HG03571 (cell line): Measurements from ENCODE around the gene MAGI2.
"Not testable (repeated sequence)": the region's sequence is repeated elsewhere in the genome, so short reads cannot be mapped to it uniquely, and the experiment has no call there.

Experiments
- ATAC-seq: cut with Tn5 transposase; IDR thresholded peaks from one replicate; pipeline ENCODE4 v1.9.1; 2021; ENCODE audit not compliant: unreplicated experiment

The MAGI2 gene

DNA sequence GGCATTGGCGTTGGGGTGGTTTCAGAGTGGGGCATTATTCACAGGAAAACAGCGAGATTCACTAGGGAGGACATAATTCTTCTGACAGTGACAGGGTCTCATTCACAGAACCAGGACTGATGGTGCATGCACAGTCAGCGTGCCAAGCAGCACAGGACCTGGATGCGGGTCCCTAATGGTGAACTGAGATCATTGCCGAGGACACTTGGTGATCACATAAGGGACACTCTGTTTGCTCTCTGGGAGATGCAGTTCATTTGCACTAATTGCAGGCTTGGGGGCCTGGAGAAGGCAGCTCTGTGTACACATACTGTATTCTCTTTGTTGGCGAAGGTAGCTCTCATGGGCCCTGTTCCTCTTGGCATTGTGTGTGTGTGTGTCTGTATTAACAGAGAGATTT, 938.8 kb downstream of the MAGI2 start:
- no peak for ATAC-seq

DNA sequence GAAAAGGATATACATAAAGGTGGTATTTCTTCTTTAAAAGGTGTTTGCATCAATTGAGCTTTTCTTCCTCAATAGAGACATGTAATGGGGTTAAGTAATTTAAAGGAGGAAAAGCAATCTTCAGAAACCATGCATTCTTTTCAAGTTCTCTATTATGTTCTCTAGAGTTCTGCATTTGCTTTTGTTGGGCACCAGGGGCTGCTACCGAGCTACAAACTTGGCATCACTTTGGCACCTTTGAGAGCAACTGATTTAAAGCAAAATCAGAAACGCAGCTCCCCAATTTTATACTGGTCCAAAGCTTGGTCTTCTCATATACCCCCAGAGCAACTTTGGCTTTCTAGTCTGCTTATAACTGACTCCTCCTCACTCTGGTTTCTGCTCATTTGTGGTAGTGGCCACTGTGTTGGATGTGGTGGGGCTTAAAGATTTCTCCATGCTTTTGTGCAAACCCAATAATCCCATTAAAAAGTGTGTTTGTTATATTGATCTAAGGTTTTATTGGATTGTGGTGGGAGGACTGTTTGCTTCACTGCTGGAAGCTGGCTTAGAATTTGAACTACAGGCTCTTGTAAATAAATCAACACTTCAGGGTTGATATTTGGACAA, 942.8 kb downstream of the MAGI2 start:
- no peak for ATAC-seq

DNA sequence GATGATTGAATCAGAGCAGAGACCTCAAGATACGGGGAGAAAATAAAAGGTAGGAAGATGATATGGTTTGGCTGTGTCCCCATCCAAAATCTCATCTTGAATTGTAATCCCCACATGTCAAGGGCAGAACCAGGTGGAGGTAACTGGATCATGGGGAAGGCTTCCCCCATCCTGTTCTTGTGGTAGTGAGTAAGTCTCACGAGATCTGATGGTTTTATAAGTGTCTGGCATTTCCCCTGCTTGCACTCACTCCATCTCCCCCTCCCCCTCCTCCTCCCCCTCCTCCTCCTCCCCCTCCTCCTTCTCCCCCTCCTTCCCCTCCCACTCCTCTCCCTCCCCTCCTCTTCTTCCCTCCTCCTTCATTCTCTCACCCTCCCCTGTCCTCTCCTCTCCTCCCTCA, 950.2 kb downstream of the MAGI2 start:
- not testable (repeated sequence) for ATAC-seq

DNA sequence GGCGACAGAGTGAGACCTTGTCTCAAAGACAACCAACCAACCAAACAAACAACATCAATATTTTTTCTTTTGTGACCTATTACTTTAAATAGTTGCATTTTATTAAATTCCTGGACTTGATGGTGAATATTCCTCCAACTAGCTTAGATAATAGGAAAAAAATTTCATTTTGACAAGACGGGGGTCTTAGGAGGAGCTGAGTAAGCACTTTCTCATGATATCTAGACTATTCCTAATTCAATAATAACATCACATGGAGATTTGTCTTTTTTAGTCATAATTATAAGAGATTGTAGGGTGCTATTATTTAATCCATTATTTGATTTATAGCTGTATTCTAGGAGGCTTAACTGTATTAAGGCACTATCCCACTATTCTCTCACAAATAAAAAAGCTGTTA, 952.4 kb downstream of the MAGI2 start:
- no peak for ATAC-seq

DNA sequence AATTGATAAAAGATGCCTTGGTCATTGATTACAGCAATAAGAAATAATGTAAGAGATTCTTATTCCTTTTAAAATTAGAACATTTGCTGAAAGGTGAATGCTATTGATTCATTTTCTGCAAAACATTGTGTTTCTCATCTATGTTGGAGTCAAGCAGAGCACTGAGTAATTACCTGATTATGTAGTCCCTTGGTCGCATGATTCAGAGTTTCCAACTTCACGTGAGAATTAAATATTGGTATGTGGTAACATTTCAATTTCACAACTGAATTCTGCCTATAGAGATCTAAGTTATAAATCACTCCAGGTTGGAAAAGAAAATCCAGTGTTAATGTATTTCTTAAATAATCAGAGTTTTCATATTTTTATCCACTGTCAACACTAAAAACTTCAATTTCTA, 953.5 kb downstream of the MAGI2 start:
- ATAC-seq, result no peak

DNA sequence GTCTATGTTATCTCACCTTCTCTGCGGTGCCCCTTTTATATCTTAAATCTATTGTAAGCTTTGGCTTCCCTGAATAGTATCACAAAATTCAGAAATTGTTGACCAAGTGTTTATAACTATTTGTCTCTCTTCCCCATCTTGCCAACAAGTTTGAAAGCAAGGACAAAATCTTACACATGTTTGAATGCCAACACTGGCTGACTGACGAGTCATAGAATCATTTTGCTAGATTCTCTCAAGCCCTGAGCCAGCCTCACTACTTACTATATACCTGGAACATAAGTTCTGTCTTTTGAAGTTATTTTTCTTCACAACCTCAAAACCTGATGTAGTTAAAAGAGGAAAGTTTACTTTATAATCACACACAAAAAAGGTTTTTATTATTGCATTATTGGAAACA, 954.2 kb downstream of the MAGI2 start:
- no peak for ATAC-seq

DNA sequence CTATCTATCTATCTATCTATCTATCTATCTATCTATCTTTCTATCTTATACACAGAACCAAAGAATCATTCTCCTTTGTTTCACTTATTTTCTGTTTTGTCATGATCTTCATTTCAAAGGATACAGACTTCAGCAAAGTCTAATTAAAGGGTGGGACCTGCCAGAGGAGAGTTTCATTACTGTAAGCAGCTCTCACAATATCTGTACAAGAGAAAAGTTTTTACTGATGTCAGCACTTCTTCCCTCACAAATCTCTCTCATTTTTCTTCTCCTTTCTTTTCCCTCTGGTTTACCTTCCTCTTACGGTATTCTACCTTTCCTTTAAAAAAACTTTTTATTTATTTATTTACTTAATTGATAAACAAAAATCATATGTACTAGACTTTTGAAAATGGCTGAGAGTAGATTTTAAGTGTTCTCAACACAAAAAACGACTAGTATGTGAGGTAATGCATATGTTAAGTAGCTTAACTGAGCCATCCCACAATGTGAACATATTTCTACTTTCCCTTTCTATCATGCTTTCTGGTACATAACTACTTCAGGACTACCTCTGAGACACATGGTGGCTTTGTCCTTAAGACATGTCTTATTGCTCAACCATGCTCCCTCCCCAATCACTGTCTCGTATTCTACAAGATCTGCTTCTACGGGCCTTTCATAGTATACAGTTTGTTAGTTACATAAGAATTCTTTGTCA, 955.6 kb downstream of the MAGI2 start:
- no peak for ATAC-seq

DNA sequence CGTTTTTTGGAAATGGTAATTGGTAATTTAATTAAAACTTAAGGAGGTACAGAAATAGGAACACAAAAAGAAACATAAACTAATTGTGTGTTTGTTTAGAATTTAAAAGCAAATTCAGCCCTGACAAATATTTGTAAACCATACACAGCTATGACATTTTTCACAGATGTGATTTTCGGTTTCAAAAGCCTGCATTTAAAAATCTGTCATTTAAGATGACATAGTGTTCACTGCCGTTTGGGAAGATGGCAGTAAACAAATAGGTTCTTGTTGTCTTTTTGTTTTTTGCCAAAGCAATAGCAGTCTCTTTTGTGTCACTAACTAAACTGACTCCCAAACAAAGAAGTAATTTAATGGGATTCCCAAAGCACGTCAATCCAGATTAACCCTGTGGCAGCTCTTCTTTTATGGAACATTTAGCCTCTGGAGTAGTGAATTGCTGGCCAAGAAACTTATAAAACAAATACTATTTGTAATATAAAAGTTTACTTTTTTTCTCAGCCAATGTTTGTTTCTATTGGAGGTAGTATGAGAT, 957.3 kb downstream of the MAGI2 start:
- no peak for ATAC-seq

DNA sequence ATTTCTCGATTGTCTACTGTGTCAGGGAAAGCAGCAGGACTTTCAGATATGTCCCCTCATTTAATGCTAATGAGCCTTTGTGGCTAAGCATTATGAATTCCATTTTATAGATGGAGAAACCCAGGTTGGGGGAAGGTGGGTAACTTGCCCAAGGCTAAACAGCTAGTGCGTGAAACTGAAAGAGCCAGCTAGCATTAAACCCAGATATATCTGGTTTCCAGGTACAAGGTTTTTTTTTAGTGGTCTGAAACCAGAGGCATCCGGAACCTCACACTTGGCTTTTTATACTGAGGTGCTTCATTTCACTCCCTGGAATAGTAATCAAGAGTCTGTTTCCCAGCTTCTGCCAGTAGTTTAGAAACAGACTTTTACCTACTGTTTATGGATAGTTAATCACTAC, 960.1 kb downstream of the MAGI2 start:
- ATAC-seq, result no peak

DNA sequence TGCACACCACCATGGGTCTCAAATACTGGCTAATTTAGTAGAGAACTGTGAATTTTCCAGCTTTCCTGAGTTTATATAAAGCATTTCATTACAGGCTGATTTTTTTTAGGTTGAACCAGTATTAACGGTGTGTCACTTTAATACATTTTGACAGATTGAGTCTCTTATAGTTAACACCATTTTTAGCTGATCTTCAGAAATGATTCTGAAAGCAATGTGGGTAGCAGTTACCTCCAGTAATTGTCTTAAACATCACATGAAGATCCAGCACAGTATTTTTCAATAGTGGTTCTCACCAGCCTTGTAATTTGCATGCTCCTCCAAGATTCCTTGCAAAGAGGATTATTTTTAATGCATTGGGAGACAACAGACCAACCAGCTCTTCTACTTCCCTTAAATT, 961.3 kb downstream of the MAGI2 start:
- ATAC-seq, result no peak

DNA sequence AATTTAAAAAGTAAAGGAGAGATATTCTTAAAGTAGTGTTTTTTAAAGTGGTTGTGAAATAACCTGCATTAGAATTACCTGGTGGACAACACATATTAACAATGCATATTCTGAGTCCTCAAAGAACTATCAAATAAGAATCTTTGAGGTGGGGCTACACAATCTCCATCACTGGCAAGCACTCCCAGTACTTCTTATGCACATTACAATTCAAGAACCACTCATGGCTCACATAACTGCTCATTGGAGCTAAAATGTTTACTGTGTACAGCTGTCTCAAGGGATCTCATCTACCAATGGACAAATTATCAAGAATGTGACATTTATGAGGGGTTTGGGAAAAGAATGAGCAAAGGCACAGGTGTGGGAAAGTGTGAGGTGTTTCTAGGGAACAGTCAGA, 962.9 kb downstream of the MAGI2 start:
- no peak for ATAC-seq

DNA sequence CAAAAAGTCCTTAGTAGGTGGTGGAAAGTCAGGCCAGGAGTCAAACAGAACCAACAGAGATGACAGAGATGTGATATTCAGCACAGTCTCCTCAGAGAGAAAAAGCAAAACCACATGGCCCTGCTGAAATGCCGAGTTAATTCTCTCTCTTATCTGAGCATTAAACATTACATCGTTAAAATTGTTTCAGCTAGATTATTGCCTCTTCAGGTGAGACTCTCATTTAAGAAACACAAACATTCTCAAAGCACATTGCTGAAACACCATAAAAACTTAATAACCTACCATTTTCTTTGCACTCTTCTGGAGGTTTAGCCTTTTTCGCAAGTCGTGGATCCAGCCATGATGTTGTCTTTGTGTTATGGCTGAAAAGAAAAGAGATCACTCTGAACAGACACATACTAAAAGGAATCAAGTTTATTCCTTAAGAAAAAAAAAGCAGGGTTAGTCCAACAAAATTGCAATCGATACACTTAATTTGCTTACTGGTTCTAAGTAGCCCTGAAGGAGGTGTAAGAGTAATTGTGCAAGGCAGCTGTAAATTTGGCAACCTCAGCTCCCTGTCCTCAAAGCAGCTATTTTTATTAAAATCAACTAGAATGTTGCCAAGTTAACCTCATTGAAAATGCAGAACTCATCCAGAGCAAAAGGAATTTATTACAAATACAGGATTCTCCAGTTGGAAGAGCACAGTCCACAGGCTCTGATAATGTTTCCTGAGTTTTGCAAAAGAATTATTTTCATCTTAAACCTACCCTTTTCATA, 963.8 kb downstream of the MAGI2 start:
- ATAC-seq, result no peak

DNA sequence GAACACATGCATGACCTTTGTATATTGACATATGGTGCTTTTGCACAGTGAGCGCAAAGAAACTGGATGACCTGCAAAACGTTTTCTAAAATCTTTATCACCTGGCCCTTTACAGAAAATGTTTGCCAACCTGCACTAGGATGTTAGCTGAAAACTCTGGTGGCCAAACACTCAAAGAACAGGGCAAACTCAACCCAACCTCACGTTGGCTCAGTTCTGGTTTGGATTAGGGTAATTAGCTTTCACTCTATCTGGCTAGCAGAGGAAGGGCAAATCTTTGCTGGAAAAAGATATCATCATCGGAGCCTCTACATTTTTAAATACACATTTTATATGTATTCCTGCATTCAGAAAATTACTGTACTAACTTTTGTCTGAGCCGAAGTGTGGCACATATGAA, 966.0 kb downstream of the MAGI2 start:
- ATAC-seq, result no peak

DNA sequence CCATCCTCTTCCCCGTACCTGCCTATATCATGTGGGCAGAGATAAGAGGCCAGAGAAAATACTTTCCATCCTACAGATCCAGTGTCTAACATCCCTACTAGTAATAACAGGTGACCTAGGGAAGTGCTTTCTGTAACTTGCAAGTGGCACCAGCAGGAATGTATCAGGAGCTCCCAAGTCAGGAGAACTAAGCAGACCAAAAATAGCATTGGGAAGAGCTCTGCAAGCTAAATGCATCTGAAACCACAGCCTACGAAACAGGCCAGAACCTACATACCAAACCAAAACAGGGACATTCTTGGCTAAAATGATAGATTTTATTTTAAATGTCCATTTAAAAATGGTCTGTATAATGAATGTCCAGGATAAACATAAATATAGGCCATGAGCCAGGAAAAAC, 974.1 kb downstream of the MAGI2 start:
- ATAC-seq, result no peak

DNA sequence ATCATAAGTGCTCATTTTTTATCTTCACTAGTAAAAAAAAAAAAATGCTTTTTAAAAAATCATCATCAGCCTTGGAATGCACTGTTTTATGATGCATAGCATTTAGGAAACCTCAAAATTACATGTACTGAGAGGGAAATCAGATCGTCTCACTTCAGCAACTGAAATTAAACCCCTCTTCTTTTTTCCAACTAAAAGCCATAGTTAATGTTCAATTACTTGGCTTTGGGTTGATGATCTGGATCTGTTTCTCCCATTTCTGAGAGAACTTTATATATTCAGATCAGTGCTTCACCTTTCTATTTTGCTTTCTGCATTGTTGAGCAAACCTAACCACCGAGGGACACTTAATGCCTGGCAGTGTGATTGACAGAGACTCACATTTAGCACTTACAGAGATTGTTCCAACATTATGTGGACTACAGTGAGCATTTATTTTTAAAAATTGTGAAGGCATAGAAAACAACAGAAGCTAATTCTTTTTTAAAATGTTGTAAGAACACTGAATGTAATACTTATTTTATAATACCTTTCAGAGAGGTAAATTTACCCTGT, 976.5 kb downstream of the MAGI2 start:
- ATAC-seq, result no peak

DNA sequence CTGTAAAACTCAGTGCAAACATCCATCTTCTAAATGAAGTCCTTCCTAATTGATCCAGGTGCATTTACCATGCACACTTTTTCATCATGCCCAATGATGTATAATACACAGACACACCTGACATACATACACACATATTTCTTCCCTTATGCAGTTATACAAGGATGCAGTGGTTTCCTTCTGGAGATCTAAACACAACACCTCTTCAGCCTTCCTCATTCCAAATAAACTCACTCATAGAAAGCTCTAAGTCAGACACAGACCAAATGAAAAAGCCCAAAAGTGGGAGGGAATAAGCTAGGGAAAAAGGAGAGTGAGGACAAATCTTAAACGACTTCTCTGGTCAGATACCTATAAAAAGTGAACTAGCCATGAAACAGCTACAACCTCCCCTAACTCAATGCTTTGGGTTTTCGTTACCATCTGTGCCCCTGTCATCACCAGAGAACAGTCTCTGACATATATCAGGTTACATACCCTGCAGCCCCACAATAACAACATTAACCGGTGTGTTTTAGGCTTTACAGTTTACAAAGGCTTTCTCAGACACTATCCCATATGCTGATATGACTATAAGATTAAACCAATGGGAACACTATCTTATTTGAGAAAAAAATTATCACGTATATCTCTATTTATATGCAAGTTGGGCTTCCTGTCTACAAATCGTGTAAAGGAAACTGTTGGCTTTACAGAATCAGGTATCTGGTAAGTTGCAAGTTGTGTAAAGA, 979.7 kb downstream of the MAGI2 start:
- ATAC-seq, result no peak

DNA sequence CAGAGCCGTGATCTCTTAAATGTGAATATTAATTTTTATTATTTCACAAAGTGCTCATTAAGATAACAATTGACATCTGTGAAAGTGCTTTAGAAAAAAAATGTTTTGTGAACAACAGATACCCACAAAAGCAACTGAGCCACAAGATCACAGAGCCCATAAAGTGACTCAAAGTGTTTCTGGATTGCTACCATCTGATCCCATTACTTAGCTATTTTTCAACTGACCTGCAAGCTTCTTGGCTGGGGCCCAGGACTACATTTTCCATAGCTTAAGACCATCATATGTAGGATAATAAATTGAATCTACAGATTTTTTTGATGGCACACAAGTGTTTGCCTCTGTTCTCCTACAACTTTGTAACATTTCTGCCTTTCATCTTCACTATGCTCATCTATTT, 980.4 kb downstream of the MAGI2 start:
- no peak for ATAC-seq

DNA sequence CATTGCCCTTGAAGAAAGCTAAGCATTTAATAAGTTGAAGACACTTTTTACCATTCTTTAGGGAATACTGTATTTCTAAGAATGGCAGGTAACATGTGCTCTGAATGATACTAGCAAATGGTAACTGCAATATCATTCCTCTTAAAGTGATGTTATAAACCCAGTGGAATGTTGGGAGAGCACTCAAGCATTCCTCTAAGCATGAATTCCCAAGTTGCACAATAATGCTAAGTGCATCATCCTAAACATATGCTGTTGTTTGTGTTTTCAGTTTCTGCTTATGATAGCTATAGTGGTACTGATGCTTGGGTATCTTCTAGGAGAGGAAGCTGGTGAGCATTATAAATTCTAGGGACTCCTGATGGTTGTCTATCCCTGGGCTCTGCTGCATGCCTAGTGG, 980.9 kb downstream of the MAGI2 start:
- no peak for ATAC-seq

DNA sequence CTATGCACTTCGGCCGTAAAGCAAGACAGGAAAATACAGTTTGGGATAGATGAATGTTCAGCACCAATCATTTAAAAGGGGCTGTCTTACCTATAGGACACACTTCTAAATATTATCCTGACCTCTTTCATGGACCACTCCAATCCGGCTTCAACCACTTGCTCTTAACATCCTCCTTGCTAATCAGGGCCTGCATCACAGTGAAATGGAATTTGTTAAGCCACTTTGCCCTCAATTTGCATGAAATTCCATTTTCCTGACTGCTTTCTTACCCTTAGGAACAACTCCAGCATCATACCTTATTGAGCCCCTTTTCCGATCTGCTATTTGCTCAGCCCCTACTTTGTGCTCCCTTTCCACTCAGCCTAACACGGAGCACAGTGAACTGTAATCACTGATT, 987.6 kb downstream of the MAGI2 start:
- no peak for ATAC-seq

DNA sequence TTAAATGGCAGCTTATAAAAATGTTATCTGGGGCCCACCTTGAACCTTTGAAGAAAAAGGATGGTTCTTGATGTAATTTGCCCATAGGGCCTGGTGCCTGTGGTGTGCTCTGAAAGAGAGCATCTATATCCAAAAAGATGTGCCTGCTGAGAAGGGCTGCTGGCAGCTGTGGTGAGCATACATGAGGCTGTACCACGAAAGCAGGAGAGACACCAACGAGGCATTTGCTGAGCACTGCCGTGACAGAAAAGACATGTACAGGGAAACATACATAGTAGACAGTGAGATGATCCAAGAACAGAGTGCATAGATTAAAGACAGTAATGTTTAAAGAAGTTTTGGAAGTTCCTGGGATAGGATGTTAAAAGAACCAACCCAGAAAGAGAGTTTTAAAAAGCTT, 990.4 kb downstream of the MAGI2 start:
- ATAC-seq, result no peak

DNA sequence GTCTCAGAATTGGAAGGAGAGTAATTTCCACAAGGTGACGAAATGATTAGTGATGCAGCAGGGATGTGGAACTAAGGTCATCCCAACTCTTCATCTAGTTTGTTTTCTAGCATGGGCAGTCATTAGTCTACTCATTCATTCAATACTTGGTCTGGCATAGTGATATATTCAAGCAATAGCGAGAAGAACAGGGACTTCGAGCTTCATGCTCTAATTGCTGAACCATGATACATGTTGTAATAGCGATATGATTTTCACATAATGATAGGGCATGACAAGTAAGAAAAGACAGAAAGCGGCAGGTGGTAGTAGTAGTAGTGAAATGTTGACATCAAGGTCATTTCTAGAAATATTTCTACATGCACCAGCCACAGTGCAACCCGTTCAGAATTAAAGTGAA, 1002.8 kb downstream of the MAGI2 start:
- no peak for ATAC-seq
